ENCODE measurements around the gene CTRB1.
"Not testable (repeated sequence)": the region's sequence is repeated elsewhere in the genome, so short reads cannot be mapped to it uniquely, and the experiment has no call there.

Gene CTRB1

DNA sequence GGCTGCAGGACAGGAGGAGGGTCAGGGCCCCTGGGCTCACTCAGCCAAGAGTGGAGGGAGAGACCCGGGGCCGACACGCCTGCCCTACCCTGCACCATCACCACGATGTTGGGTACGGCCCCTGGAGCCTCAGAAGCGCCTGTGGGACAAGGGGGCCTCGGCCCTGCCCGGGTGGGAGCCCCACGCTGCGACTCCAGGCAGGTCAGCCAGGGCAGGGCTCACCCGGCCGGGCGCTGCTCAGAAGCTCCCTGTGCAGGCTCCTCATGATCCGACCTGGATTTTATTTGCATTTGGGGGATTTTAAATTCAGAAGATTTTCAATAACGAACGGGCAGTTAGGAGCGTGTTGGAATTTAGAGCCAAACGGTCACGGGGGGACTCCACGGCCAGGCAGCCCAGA, 13.9 kb upstream of the CTRB1 start:
- not testable (repeated sequence) for DNase-seq

DNA sequence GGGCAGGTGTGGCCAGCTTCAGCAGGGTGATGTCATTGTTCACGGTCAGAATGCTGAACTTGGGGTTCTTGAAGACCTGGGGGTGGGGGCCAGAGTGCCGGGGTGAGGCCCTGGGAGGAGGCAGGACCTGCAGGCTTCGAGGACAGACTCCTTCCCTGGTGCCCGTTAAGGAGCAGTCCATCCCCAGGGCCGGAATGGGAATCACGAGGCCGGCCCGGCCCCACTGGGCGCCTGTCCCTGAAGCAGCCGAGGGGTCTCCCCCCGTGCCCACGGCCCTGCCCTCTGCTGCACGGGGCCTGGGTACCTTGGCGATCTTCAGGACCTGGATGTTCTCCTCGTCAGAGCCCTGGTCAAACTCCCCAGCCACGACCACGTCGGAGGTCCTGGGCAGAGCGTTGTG, 13.3 kb upstream of the CTRB1 start:
- DNase-seq = not testable (repeated sequence)

DNA sequence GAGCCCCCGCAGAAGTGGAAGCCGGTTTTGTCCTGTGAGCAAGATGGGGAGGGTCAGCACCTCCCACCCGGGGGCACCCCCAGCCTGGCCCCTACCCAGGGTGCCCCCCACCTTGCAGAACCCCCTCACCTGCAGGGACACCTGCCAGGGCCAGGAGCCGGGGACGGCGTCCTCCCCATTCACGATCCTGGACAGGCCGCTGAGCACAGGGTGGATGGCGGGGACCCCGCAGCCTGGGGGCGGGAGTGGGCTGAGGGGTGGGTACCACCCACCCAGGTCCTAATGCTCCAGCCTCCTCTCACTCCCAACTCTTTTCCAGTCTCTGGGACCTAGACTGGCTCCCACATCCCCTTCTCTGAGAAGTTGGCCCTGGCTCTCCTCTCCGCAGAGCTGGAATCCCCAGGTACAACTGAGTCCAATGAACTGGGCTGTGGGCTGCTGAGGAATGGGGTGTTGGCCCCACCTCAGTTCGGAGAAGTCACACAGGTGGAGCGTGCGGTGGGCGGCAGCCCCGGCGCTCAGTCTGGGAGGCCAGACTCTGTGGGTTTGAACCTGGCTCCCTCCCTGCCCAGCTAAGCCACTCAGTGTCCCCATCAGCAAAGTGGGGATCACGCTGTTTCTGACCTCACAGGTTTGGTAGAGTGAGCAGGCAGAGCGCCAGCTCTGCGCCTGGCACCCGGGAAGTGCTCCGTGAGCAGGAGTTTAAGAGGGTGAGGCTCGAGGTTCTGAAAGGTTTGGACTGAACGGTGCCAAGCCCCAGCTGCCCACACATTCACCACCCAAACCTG, 12.6 kb upstream of the CTRB1 start:
- DNase-seq = not testable (repeated sequence)

DNA sequence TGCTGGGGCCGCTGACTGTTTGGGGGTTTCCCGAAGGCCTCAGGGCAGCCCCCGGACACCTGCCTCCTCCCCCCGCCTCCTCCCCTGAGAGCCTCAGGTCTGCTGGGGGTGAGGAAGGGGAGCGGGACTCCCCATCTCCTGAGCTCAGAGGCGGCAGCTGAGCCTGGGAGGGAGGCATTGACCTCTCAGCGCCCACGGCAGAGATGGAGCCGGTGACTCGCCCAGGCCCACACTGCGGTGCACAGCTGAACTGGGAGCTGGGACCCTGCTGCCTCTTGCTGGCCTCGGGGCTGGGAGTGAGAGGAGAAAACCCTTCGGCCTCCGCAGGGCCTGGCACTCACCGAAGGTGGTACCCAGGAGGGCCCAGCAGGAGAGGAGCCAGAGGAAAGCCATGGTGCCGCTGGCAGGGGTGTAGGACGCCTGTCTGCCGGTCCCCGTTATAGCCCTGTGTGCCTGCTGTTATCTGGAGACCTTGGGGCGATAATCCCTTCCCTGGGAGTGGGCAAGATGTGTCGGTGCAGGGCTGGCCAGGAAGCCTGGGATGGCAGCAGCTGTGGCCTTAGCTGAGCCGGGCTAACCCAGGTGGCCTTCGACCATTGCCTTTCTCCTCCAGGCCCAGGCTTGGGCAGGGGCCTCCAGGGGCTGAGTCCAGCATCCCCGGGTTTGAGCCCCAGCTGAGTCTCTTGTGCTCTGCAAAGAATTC, 11.9 kb upstream of the CTRB1 start, which contains the start of gene CTRB2:
Gene CTRB2, minus strand, starts transcription at position 413 of the 703 bp plus-strand sequence. Its CDS starts 20 bp downstream, at position 393.
- DNase-seq = no peak

DNA sequence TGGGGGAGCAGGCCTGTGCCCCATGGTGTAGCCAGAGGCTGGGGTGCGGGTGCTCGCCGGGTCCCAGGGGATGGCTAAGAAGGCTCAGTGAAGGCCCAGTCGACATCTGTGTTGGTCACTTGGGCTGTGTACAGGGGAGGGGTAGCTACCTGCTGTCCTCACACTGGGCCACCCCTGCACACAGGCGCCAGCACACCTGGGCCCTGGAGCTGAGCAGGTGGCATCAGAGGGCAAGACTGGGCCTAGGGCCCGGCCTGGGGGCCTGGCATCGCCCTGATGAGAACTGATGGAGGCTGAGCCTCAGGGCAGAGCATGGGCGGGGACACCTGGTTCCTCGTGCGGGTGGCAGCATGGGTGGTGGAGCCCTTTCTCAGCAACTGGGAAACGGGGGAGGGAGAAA, 11.0 kb upstream of the CTRB1 start:
- DNase-seq = no peak

DNA sequence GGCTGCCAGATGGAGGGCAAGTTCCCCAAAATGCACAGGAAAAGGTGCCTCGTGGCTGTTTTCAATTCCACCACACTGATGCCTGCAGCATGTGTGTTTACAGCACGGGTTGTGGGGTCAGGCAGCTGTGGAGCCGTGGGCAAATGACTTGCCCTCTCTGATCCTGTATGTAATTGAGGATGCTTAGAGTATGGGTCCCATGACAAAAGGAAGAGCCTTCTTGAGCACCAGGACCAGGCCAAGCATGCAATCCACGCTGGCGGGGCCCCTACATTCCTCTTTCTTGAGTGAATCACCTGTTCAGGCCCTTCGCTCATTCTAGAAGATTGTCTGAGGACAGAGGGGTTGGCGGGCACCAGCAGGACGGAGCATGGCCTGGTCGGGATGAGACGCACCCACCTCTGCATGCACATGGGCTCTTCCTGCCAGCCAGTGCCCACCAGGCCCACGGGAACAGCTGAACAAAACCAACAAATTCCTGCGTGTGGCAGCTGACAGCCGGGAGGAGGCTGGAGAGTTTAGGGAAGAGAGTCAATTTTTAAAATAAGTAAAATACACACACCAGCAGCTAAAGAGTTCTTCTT, 10.5 kb upstream of the CTRB1 start:
- DNase-seq = no peak

DNA sequence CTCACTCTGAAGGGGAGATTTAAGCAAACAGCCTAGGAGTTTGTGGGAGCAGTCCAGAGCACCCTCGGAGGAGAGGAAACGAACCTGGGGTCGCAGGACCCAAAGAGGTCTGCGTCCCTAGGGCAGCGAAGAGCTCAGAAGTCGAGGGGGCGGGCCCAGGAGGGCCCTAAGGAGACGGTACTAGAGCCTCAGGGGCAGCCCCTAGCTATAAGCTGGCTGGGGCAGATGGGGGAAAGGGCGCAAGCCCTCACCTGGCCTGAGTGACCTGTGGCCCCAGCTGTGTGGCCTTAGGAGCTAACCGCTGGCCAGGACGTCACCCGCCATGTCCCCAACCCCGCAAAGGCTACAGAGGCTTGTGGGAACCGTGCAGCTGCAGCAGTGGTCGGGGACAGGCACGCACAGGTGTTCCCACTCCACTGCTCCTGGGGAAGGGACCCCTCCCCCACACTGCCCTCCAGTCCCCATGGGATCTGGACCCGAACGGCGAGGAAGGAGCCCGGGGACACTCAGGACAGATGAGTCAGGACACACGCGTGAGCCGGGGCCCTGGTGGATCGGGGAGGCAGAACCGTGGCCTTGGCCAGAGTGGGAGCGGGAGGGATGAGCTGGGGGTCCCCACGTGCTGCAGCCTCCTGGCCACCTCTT, 9.8 kb upstream of the CTRB1 start:
- DNase-seq = no peak

DNA sequence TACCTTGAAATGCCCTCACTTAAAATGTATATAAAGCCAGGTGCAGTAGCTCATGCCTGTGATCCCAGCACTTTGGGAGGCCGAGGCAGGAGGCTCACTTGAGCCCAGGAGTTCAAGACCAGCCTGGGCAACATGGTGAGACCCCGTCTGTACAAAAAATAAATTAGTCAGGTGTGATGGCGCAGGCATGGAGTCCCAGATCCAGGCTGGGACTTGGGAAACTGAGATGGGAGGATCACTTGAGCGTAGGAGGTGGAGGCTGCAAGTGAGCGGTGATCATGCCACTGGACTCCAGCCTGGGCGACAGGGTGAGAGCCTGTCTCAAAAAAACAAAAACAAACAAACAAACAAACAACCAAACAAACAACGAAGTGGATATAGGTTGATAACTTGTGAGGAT, 9.3 kb upstream of the CTRB1 start:
- DNase-seq = not testable (repeated sequence)

DNA sequence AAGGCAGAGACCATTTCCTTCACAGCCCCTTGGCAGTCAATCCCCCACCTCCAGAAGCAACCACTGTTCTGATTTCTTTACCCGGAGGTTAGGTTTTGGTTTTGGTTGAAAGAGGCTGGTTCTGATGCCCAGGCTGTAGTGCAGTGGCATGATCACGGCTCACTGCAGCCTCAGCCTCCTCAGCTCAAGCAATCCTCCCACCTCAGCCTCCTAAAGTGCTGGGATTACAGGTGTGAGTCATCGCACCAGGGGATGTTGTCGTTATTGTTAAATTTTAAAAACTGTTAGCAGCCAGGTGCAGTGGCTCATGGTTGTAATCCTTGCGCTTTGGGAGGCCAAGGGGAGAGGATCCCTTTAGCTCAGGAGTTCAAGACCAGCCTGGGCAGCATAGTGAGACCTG, 8.8 kb upstream of the CTRB1 start:
- no peak for DNase-seq

DNA sequence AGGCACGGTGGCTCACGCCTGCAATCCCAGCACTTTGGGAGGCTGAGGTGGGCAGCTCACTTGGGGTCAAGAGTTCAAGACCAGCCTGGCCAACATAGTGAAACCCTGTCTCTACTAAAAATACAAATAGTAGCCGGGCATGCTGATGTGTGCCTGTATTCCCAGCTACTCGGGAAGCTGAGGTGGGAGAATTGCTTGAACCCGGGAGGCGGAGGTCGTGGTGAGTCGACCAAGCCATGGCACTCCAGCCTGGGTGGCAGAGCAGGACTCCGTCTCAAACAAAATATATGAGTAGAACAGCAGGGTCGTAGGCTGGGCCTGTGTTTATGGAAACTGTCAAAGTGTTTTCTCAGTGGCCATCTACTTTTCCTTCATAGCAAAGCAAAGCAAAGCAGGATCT, 7.5 kb upstream of the CTRB1 start:
- DNase-seq = not testable (repeated sequence)

DNA sequence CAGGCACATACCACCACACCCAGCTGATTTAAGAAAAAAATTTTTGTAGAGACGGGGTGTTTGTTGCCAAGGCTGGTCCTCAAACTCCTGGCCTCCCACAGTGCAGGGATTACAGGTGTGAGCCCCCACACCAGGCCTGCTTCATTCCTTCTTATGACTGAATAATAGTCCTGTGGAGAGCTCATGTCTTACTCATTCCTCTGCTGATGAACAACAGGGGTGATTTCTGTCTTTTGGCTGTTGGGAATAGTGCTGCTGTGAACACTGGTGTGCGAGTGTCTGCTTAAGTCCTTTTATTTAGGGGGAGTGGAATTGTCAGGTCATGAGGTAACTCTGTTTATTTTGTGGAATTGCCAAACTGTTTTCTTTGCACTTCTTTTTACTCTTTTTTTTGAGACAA, 2.7 kb upstream of the CTRB1 start:
- no peak for DNase-seq

DNA sequence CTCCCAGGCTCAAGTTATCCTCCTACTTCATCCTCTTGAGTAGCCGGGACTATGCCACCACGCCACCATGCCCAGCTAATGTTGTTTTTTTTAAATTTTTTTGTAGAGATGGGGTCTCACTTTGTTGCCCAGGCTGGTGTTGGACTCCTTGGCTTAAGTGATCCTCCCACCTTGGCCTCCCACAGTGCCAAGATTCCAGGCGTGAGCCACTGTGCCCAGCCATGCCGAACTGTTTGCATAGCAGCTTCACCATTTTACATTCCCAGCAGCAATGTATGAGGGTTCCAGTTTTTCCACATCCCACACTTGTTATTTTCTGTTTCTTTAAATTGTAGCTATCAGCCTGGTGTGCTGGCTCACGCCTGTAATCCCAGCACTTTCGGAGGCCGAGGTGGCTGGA, 2.2 kb upstream of the CTRB1 start:
- DNase-seq = no peak

DNA sequence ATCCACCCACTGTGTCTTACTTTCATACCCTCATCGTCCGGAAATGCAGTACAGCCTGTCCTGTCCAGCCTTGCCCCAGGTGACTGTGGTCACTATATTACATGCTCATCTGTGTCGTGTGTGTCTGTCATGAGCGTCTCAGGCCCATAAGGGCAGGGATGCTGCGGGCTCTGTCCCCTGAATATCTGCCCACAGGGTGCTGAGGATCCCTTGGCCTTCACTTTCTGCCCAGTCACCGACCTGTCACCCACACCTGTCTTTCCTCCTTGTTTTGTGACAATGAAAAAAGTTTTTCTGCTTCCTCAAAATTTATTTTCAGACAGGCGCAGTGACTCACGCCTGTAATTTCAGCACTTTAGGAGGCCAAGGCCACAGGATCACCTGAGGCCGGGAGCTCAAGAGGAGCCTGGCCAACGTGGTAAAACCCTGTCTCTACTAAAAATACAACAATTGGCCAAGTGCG, 1.4 kb upstream of the CTRB1 start:
- no peak for DNase-seq

DNA sequence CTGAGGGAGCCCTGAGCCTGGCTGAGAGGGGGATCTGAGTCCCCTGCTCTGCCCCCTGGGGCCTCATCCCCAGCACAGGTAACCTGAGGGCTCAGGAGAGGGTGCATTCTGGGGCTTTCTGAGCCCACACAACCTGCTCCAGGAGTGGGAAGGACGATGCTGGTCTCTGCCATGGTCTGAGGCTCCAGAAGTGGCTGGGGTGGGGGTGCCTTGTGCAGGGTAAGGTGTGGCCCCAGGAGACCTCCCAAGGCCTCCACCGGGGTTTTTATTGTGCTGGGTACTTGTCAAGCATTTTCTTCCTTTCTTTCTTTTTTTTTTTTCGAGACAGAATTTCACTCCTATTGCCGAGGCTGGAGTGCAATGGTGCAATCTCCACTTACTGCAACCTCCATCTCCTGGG, 300 bp downstream of the CTRB1 start:
- no peak for DNase-seq

DNA sequence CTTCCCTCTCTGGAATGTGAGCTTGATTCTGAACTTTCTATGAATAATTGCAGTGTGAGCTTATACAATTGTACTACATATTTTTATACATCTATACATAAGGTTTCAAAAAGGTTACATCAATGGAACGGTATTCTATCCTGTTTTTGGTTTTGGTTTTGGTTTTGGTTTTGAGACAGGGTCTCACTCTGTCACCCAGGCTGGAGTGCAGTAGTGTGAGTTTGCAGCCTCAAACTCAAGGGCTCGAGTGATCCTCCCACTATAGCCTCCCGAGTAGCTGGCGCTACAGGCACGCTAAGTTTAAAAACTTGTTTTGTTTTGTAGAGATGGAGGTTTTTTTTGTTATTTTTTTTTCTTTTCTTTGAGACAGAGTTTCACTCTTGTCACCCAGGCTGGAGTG, 1.1 kb downstream of the CTRB1 start:
- DNase-seq = no peak

DNA sequence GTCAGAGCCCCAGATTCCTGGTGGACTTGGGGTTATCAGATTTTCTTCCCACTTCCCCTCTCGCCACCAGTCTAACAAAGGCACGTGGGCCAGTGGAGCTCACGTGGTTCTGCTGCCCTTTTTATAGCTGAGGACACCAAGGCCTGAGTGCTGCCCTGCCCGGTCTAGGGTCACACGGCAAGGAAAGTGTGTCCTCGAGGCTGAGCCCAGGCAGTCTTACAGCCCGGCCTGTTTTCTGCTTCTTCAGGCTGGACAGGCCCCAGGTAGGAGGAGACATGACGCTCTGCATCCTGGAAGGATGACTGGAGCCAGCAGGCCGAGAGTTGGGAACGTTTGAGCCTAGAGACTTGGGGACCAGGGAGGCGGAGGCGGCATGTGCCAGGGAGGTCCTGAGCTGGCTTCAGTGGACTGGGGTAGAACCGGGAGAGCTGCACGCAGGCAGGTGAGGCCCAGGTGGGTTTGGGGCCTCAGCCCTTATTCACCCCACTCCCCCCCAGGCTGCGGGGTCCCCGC, 3.5 kb downstream of the CTRB1 start:
- no peak for DNase-seq

DNA sequence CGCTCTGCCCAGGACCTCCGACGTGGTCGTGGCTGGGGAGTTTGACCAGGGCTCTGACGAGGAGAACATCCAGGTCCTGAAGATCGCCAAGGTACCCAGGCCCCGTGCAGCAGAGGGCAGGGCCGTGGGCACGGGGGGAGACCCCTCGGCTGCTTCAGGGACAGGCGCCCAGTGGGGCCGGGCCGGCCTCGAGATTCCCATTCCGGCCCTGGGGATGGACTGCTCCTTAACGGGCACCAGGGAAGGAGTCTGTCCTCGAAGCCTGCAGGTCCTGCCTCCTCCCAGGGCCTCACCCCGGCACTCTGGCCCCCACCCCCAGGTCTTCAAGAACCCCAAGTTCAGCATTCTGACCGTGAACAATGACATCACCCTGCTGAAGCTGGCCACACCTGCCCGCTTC, 4.3 kb downstream of the CTRB1 start:
- DNase-seq = not testable (repeated sequence)

DNA sequence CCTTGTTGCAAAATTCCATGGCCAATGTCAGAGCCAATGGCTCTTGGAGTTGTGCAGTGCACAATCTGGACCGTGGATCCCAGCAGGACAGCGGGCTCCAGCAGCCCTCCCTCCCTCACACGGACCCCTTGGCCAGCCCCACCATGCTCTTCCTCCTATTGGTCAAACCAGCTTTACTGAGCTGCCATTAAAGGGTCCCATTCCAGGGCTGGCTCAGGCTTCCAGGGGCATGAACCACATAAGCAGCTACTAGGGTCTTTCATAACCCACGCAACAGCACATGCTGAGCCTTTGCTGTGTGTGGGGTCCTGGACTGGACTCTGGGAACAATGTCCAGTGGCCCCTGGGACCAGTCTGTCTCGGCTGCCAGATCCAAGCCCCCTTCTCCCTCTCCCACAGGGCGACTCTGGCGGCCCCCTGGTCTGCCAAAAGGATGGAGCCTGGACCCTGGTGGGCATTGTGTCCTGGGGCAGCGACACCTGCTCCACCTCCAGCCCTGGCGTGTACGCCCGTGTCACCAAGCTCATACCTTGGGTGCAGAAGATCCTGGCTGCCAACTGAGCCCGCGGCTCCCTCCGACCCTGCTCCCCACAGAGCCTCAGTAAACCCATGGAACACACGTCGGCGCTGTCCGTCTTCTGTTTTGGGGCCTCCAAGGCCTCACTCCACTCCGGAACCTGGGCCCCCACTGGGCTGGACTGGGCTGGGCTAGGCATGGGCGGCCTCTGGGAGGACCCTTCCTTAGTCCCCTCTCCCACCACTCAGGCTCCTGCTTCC, 5.7 kb downstream of the CTRB1 start:
- DNase-seq = no peak

DNA sequence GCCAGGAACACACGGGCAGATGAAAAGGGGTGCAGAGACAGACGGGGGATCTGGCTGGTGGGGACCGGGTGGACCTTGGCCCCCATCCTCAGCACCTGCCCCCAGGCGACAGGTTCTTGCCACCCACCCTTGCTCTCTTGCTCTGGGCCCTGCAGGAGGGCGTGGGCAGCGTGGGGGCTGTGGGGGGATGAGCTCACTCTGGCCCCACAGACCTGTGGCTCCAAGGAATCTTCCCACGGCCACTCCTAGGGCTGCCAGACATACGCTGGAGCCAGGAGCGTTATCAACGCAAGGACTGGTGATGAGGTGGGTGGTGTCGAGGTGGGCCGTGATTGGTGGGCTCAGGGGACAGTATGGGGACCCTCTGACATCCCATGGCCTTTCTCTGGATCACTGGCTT, 6.3 kb downstream of the CTRB1 start:
- DNase-seq = no peak

DNA sequence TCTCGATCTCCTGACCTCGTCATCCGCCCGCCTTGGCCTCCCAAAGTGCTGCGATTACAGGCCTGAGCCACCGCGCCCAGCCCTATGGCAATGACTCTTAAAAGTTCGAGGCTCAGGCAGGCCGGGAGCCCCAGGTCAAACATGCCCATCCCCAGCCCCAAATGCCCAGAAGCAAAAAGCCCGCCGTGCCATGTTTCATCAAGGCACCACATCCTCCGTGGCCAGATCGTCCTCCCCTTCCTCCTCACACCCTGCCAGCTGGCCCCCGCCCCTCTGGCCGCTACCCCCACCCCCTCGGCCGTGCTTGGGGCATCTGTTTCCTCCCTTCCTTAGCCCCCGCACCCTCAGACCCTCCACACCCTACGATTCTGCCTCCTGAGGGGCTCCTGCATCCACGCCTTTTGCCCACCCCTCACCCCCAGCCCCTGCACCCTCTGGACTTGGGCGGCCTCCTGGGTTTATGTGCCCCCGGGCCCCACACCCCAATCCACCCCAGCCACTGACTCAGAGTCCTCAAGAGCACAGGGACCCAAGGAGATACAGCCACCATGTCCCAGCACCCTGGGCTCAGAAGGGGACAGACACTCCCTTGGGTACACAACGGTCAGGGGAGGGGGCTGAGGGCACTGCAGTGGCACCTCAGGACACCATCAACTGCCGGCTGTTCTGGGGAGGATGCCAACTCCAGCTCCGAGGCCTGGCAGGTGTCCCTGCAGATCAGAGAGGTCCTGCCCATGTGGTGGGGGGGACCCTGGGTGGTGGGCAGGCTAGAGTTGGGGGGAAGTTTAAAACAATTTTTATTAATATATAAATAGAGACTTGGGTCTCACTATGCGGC, 7.1 kb downstream of the CTRB1 start:
- DNase-seq = no peak

DNA sequence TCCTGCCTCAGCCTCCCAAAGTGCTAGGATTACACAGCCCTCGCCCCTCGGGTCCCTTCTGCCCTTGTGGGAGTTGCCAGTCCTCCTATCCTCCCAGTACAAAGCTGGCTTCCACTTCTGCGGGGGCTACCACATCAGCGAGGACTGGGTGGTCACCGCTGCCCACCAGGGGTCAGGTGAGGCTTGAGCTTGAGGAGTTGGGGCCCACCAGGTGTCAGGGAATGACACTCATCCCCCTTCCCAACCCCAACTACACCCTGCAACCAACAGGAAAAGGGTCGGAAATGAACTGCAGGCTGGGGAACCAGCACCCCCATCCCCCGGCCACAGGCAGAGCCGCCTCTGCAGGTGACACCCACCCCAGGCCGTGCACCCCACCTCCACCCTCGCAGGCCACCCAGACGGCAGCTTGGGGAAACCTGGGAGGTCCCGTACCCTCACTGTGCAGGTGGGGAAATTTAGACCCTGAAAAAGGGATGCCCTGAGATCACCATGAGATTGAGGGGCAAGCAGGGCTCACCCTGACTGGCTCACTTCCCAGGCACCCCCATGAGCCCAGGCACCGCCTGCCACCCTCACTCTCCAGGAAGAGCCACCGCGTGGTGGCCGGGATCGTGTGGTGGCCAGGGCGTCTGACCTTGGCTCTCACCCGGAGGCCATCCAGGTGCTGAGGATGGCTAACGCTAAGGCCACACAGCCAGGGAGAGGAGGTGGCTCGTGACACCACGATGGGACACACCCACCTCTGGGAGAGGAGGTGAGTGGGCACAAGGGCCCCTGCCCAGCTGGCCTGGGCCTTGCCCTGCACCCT, 8.0 kb downstream of the CTRB1 start:
- no peak for DNase-seq

Measured in NCI-H1436 (cell line).